K562 (cell line): ENCODE data around the gene MEGF11. TPM values are rescaled to one million over a fixed set of nuclear protein-coding genes. Genes with fewer than 3 reads are reported as not detected.

Source experiments
- ATAC-seq: fragments of 200-7000 bp; cut with Tn5 transposase; 3 replicates; pipeline ENCODE4 v1.9.1; 2020; ENCODE audit warnings: moderate library complexity
- BruUV-seq: library from RNA; stranded (reverse); fragments of 400-500 nt; replicated peaks from 2 replicates; lab custom pipeline; 2021; lab: Mats Ljungman, UMichigan
- CTCF ChIA-PET: fragments of 300-600 bp; formaldehyde crosslinking; extraction: SDS; loops from one replicate; lab custom pipeline; 2021; ENCODE audit warnings: low intra/inter-chr PET ratio; lab: Yijun Ruan, JAX
- POLR2A ChIA-PET: fragments of 300-600, 350-650 bp; sonication (Branson Sonifier 250); formaldehyde crosslinking; extraction: SDS; loops from one replicate; lab custom pipeline; 2021; ENCODE audit warnings: antibody characterized with exemption, inconsistent platforms; lab: Yijun Ruan, JAX
- DNase-seq, 4 experiments: peaks; one replicate each; pipeline versions ENCODE4 v3.0.0 to v3.0.0-alpha.2; 2011 to 2018; ENCODE audit warnings: low spot score in 3 of 4, mixed read lengths in 3 of 4; ENCODE audit errors: extremely low read depth in 1 of 4
- FAIRE-seq: peaks from 2 replicates; lab custom pipeline; 2011; peaks lifted over from hg19 to GRCh38; lab: Jason Lieb, UNC
- H2AFZ ChIP-seq: 2 replicates; pipeline ENCODE4 v1.6.0; 2011; ENCODE audit warnings: low read depth, low read length, control low read depth, inconsistent platforms
- H3K27ac ChIP-seq: fragments of 200-600 bp; 3 replicates; pipeline ENCODE4 v1.8.0; 2011; ENCODE audit warnings: low read depth, mild to moderate bottlenecking, control low read depth, inconsistent platforms, low read length, moderate library complexity, mixed read lengths; ENCODE audit errors: extremely low read depth
- H3K27me3 ChIP-seq, 2 experiments: fragments of 300-600 bp in 1 of 2; 2 replicates in 1 of 2; 3 replicates in 1 of 2; pipeline versions ENCODE4 v1.6.0 to v1.8.0; 2011; ENCODE audit warnings: inconsistent platforms in 2 of 2, low read length in 2 of 2, mild to moderate bottlenecking in 1 of 2, mixed read lengths in 1 of 2, moderate library complexity in 1 of 2; ENCODE audit not compliant: control insufficient read depth in 2 of 2, insufficient read depth in 2 of 2
- H3K36me3 ChIP-seq: fragments of 300-600 bp; 3 replicates; pipeline ENCODE4 v1.8.0; 2011; ENCODE audit warnings: mild to moderate bottlenecking, low read length, inconsistent platforms; ENCODE audit not compliant: control insufficient read depth, insufficient read depth
- H3K4me1 ChIP-seq, 2 experiments: fragments of 200-600 bp in 1 of 2; replicated peaks in 1 of 2; 2 replicates in 1 of 2; 3 replicates in 1 of 2; pipeline versions ENCODE4 v1.5.1 to v1.8.0; 2011; ENCODE audit warnings: inconsistent platforms in 2 of 2, low read length in 2 of 2, mild to moderate bottlenecking in 1 of 2, mixed read lengths in 1 of 2, moderate library complexity in 1 of 2; ENCODE audit not compliant: control insufficient read depth in 2 of 2, insufficient read depth in 2 of 2
- H3K4me2 ChIP-seq: 2 replicates; pipeline ENCODE4 v1.6.1; 2011; ENCODE audit warnings: low read length, control low read depth, inconsistent platforms, mixed read lengths; ENCODE audit not compliant: insufficient read depth
- H3K4me3 ChIP-seq: fragments of 200-600 bp; sonication (generic), shearing (Covaris generic); 2 replicates; pipeline ENCODE4 v1.5.1; 2016; ENCODE audit warnings: control low read depth, inconsistent platforms
- H3K79me2 ChIP-seq: fragments of 200-600 bp; 3 replicates; pipeline ENCODE4 v1.8.0; 2011; ENCODE audit warnings: low read length, inconsistent platforms; ENCODE audit not compliant: control insufficient read depth, insufficient read depth
- H3K9ac ChIP-seq, 2 experiments: 2 replicates each; pipeline versions ENCODE4 v1.6.0 to v1.6.1; 2011; ENCODE audit warnings: low read depth in 2 of 2, low read length in 2 of 2, control low read depth in 1 of 2, inconsistent platforms in 1 of 2, mild to moderate bottlenecking in 1 of 2, mixed read lengths in 1 of 2; ENCODE audit not compliant: insufficient read depth in 1 of 2
- H3K9me1 ChIP-seq: one replicate; pipeline ENCODE4 v1.6.0; 2011; ENCODE audit warnings: inconsistent platforms, mild to moderate bottlenecking, low read length, moderate library complexity; ENCODE audit not compliant: control insufficient read depth, insufficient read depth
- H3K9me3 ChIP-seq: replicated peaks from 2 replicates; pipeline ENCODE4 v1.5.1; 2011; ENCODE audit warnings: low read depth, low read length, inconsistent platforms; ENCODE audit not compliant: control insufficient read depth, insufficient read depth
- H4K20me1 ChIP-seq: replicated peaks from 2 replicates; pipeline ENCODE4 v1.6.1; 2011; ENCODE audit warnings: low read length, inconsistent platforms, mixed read lengths; ENCODE audit not compliant: control insufficient read depth, insufficient read depth
- BMI1 ChIP-seq: fragments of 150-350 bp; IDR thresholded peaks from 2 replicates; pipeline ENCODE4 v1.6.1; 2014; ENCODE audit warnings: low read length
- DPF2 ChIP-seq: fragments of 450-650 bp; IDR thresholded peaks from 2 replicates; pipeline ENCODE4 v1.6.1; 2016
- KDM1A ChIP-seq, 2 experiments: fragments of 450-650 bp; IDR thresholded peaks; 2 replicates each; pipeline ENCODE4 v1.6.1; 2016; ENCODE audit warnings: mild to moderate bottlenecking in 2 of 2
- KLF1 ChIP-seq: fragments of 450-650 bp; IDR thresholded peaks from 2 replicates; pipeline ENCODE4 v1.6.1; 2016; ENCODE audit warnings: missing genetic modification characterization, missing compliant biosample characterization
- MAZ ChIP-seq, 2 experiments: fragments of 450-650 bp in 1 of 2; sonication (generic) in 1 of 2; formaldehyde crosslinking; IDR thresholded peaks in 1 of 2; conservative IDR thresholded peaks in 1 of 2; 2 replicates each; pipeline versions ENCODE4 v1.4.0 to v1.5.0; 2020; ENCODE audit warnings: mild to moderate bottlenecking in 1 of 2, missing genetic modification reagents in 1 of 2
- POLR3A ChIP-seq: IDR thresholded peaks from 2 replicates; pipeline ENCODE4 v1.6.1; 2011; ENCODE audit warnings: borderline replicate concordance, mild to moderate bottlenecking, moderate library complexity; ENCODE audit not compliant: insufficient read length, insufficient read depth; ENCODE audit errors: extremely low read depth
- REST ChIP-seq, 2 experiments: fragments of 450-650 bp; formaldehyde crosslinking in 1 of 2; IDR thresholded peaks; 2 replicates each; pipeline versions ENCODE4 v1.4.0 to v1.6.1; 2014 to 2020; ENCODE audit warnings: mild to moderate bottlenecking in 2 of 2, borderline replicate concordance in 1 of 2, low read depth in 1 of 2
- VEZF1 ChIP-seq: fragments of 200-800 bp; sonication (Bioruptor generic); IDR thresholded peaks from 2 replicates; pipeline ENCODE4 v1.6.1; 2017; ENCODE audit warnings: missing genetic modification characterization, missing compliant biosample characterization
- ZEB2 ChIP-seq: fragments of 450-650 bp; IDR thresholded peaks from 2 replicates; pipeline ENCODE4 v1.6.1; 2016
- ZNF41 ChIP-seq: fragments of 250-450 bp; sonication (Bioruptor Pico); conservative IDR thresholded peaks from 2 replicates; pipeline ENCODE4 v1.4.0; 2020; ENCODE audit warnings: mild to moderate bottlenecking
- ZNF77 ChIP-seq: fragments of 250-450 bp; sonication (Bioruptor Pico); IDR thresholded peaks from 2 replicates; pipeline ENCODE4 v1.5.0; 2020
- WGBS: fragments of 100-300 bp; shearing (Covaris generic); methylation state at CpG from one replicate; pipeline ENCODE4 v1.1.6; 2016; ENCODE audit warnings: low coverage, mixed read lengths; ENCODE audit not compliant: insufficient coverage; ENCODE audit errors: missing lambda C conversion rate; 5-methylcytosine and 5-hydroxymethylcytosine counted together
- in situ Hi-C: fragments of 300-500 bp; cut with MboI; formaldehyde crosslinking; loops from 4 replicates; pipeline ENCODE4 v1.15.0; 2018; ENCODE audit warnings: inconsistent platforms, mixed read lengths
- intact Hi-C: fragments of 100-400 bp; cut with micrococcal nuclease; formaldehyde crosslinking; loops from 2 replicates; pipeline ENCODE4 v1.14.2; 2022
- polyA plus RNA-seq, 8 experiments: library from polyadenylated mRNA; depleted of rRNA in 4 of 8; stranded (reverse) in 5 of 8; unstranded in 3 of 8; fragments of >200 nt; fragmentation: Nextera tagmentation in 2 of 8; fragmentation: Illumina TruSeq in 1 of 8; extraction: Ambion mirVana in 2 of 8; extraction: Trizol in 1 of 8; gene quantifications; 2 replicates each; pipeline versions ENCODE4 v1.2.1 to v1.2.3, GENCODE V29; 2011 to 2014; ENCODE audit warnings: inconsistent platforms in 1 of 8, missing spikeins in 1 of 8
- total RNA-seq, 7 experiments: library from RNA; depleted of rRNA in 6 of 7; stranded (reverse); fragments of >200 nt in 6 of 7; fragmentation: Illumina TruSeq in 2 of 7; extraction: Trizol in 2 of 7; gene quantifications; 2 replicates each; pipeline versions ENCODE4 v1.2.1 to v1.2.3, GENCODE V29; 2011 to 2021; ENCODE audit warnings: low replicate concordance in 1 of 7

The MEGF11 gene
- total and polyA plus RNA-seq, 9 of the 15 experiments (the other 6 are each of a cell fraction or from before 2014, with no cell fraction given): 0.06 to 0.23 (median 0.20) TPM; not detected in 6

- ChIA-PET POLR2A (interaction anchor here (0.6 to 2.5 kb wide), 24 partner anchors 8 to 565 kb away, joined by 3 to 10 read pairs (median 4); partner anchors contain the start of genes DENND4A, INTS14 and RNU5B-1), CTCF (interaction anchor here (0.6 kb wide), 2 partner anchors 232 kb away, joined by 3 read pairs; no protein-coding TSS in a partner anchor)
- Histone ChIP-seq H3K4me3 (peak overlapping the region; percentile 87), H3K4me1 (peaks cover 11 to 12% of the 10 kb centered on the region in 2 experiments; a peak in 4 of 5 replicates), H3K9me3 (no peaks in the 10 kb centered on the region), H3K4me2 (peak overlapping the region; percentile 96), H4K20me1 (peaks cover 3% of the 10 kb centered on the region; the same call in 1 of the 2 replicates), H3K9me1 (no peaks in the 10 kb centered on the region), H3K9ac (peak overlapping the region; percentile 90 to 94), H3K27ac (peak overlapping the region; percentile 96), H3K79me2 (peaks cover 59% of the 10 kb centered on the region), H3K27me3 (no peaks in the 10 kb centered on the region), H2AFZ (peak overlapping the region; percentile 93), H3K36me3 (peaks cover 15% of the 10 kb centered on the region; the same call in 2 of the 3 replicates)
- in situ Hi-C loops: loop anchor here (25.0 kb wide), 1 partner anchor 233 kb away; no protein-coding TSS in a partner anchor
- FAIRE-seq (peak; percentile 77), ATAC-seq (peak; percentile 48), DNase-seq (peak; percentile 18 to 74 (median 30))
- WGBS: under 1% methylated on average over 42 of the region's 43 CpGs
- intact Hi-C loops: loop anchor here (2.0 to 5.0 kb wide), 3 partner anchors 38 to 259 kb away; partner anchors contain the start of genes DENND4A and INTS14
- BruUV-seq: no TSS peak
- TF ChIP-seq ZEB2 (no peak), REST (IDR thresholded peaks at IDR 0.05; ENCODE audit: borderline replicate concordance) (no peak), REST (CRISPR knock-in tag; IDR thresholded peaks at IDR 0.05; ENCODE audit: low read depth) (no peak), POLR3A (no peak), MAZ (CRISPR knock-in tag; conservative IDR thresholded peaks at IDR 0.05 in 1 of 2, IDR thresholded peaks at IDR 0.05 in 1 of 2) (no peak), DPF2 (0 out of 2 replicates have a peak, but pooled peaks have one; percentile 13), ZNF77 (CRISPR knock-in tag) (no peak), BMI1 (no peak), KLF1 (tag) (no peak), VEZF1 (CRISPR knock-in tag) (no peak), KDM1A (IDR thresholded peaks at IDR 0.05) (no peak), ZNF41 (CRISPR knock-in tag) (no peak)
These were observed 383.3 kb downstream of the MEGF11 start for GRCh38 chr15:65869954-65870871.
